Rectal smooth muscle tissue (tissue), 1 donor: ENCODE results near the gene LGALS14.
"Not testable (repeated sequence)": the region's sequence is repeated elsewhere in the genome, so short reads cannot be mapped to it uniquely, and the experiment has no call there.

Experiments
- H3K27ac ChIP-seq: one replicate; pipeline ENCODE4 v1.7.0; 2013; ENCODE audit warnings: low read depth, low read length, inconsistent platforms
- H3K27me3 ChIP-seq: one replicate; pipeline ENCODE4 v1.7.0; 2013; ENCODE audit warnings: low read length; ENCODE audit not compliant: control insufficient read depth, insufficient read depth
- H3K36me3 ChIP-seq: one replicate; pipeline ENCODE4 v1.7.0; 2013; ENCODE audit warnings: low read length; ENCODE audit not compliant: control insufficient read depth, insufficient read depth
- H3K4me1 ChIP-seq: one replicate; pipeline ENCODE4 v1.7.0; 2013; ENCODE audit warnings: low read length; ENCODE audit not compliant: control insufficient read depth, insufficient read depth
- H3K4me3 ChIP-seq: one replicate; pipeline ENCODE4 v1.7.0; 2013; ENCODE audit warnings: low read length
- H3K9ac ChIP-seq: one replicate; pipeline ENCODE4 v1.7.0; 2013; ENCODE audit warnings: low read length

The LGALS14 gene

DNA sequence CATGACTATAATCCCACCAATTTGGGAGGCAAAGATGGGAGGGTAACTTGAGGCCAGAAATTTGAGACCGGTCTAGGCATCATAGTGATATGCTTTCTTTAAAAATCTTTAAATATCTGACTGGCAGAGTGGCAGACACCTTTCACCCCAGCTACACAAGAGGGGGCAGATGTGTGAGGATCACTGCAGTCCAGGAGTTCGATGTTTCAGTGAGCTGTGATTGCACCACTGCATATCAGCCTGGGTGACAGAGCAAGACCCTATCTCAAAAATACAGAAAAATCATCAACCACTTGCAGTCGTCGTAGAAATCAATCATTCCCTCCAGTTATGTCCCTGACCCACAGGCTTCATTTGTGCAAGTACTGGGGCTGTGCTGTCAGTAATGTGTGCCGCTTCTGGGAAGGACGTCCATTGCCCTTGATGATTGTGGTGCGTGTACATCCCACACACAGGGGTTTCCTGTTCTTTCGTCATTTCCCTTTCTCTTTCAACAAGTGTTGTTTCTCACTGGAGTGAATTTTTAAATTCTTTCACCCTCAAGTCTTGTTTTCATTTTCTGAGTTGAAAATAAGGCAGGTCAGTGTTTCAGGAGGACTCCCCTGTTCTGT is 1.4 kb downstream of the LGALS14 start:
- Histone ChIP-seq H3K27ac (no peak overlapping the region), H3K9ac (no peak overlapping the region), H3K36me3 (no peaks in the 10 kb centered on the region), H3K4me1 (no peaks in the 10 kb centered on the region), H3K27me3 (no peaks in the 10 kb centered on the region), H3K4me3 (no peak overlapping the region)

DNA sequence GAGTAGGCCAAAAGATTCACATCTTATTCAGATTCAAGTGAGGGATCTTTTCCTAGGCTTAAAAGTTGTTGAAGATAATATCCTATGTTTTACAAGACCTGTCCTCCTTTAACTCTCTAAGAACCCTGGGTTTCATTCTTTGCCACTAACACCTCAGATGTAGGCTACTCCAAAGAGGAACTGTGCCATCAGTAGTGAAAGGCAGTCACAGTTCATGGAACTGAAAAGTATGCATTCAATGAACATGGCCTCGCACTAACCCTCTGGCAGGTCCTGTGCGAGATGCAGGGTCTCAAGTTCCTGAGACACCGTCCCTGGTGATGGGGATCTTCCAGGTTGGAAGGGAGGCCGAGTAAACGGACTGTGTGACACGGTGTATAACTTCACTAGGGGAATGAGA is 4.3 kb downstream of the LGALS14 start:
- Histone ChIP-seq H3K27me3 (no peaks in the 10 kb centered on the region), H3K4me1 (no peaks in the 10 kb centered on the region), H3K27ac (no peak overlapping the region), H3K9ac (no peak overlapping the region), H3K4me3 (no peak overlapping the region), H3K36me3 (no peaks in the 10 kb centered on the region)

DNA sequence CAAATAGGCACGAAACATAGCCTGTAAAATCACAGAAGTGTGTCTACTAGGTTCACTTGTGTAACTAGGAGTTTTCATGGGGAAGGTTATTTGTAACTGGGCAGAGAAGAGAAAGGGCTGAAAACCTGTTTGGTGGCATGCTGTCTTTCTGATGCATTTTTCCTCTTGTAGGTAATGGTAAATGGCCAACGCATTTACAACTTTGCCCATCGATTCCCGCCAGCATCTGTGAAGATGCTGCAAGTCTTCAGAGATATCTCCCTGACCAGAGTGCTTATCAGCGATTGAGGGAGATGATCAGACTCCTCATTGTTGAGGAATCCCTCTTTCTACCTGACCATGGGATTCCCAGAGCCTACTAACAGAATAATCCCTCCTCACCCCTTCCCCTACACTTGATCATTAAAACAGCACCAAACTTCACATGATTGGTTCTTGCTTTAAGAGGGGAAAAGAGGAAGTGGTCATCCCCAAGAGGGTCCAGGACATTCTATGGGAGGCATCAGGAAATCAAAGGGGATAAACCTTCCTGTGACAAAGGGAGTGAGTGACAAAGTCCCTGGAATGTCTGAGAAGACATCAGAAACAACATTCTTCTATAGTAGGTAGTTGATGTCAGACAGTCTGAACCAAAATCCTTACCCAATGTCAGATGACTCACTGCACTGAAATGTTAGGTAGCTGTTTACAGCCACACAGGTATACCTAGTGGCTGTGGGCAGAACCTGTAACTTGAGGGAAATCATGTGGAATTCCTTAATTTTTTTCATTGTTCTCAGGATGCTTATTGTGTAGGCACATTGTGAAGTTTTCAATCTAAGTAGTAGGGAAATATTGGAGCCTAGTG is 5.0 kb downstream of the LGALS14 start:
- Histone ChIP-seq H3K4me3 (no peak overlapping the region), H3K36me3 (no peaks in the 10 kb centered on the region), H3K27ac (no peak overlapping the region), H3K9ac (no peak overlapping the region), H3K27me3 (no peaks in the 10 kb centered on the region), H3K4me1 (no peaks in the 10 kb centered on the region)

DNA sequence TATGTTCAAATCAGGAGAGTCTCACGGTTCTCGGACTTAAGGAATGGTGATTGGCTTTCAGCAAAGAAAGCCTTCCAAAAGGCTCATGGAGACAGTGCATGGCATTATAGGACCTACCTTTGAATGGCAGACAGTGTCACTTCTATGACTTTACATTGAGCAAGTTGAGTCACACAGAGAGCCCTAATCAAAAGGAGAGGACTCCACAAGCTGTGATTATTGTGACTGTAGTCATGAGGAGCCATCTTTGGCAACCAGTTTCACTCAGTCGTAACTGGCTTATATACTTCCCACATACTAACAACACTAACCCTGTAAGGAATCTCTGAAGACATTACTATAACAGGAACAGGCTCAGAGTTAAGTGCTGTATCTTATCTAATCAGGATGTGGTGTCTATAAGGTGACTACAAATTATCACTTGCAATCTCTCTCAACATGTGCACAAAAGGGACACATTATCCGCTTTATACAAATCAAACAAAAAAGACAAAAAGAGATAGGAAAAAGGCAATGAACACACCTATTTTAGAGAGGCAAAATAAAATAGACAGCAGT is 6.1 kb downstream of the LGALS14 start:
- H3K36me3 ChIP-seq, result no peaks in the 10 kb centered on the region
- H3K4me1 ChIP-seq, result no peaks in the 10 kb centered on the region
- H3K9ac ChIP-seq, result no peak overlapping the region
- no peak overlapping the region for H3K27ac ChIP-seq
- H3K27me3 ChIP-seq, result no peaks in the 10 kb centered on the region
- no peak overlapping the region for H3K4me3 ChIP-seq

DNA sequence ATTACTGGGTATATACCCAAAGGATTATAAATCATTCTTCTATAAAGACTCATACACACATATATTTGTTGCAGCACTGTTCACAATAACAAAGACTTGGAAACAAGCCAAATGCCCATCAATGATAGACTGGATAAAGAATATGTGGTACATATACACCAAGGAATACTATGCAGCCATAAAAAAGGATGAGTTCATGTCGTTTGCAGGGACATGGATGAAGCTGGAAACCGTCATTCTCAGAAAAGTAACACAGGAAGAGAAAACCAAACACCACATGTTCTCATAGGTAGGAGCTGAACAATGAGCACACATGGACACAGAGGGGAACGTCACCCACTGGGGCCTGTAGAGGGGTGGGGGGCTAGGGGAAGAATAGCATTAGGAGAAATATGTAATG is 15.9 kb downstream of the LGALS14 start:
- not testable (repeated sequence) for H3K4me3 ChIP-seq, H3K27me3 ChIP-seq, H3K9ac ChIP-seq, H3K4me1 ChIP-seq, H3K27ac ChIP-seq, H3K36me3 ChIP-seq

DNA sequence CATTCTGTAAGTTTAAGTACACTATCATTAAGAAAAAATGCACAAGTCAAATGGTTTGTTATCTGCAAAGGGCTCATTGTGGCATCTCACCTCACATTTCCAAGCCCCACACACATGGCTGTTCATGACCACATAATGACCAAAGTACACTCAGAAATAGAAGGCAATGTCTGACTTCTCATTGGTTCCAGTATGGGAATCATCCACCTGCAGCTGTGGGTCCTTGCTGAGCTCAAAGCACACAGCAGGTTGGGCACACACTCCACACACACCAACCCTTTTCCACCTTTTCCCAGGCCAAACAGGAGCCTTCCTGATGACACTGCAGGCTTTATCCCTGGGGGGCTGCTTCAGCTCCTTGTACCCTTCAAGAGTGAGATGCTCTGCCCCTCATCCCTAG is 21.7 kb downstream of the LGALS14 start:
- Histone ChIP-seq H3K27me3 (no peaks in the 10 kb centered on the region), H3K4me3 (no peak overlapping the region), H3K36me3 (no peaks in the 10 kb centered on the region), H3K9ac (no peak overlapping the region), H3K4me1 (no peaks in the 10 kb centered on the region), H3K27ac (no peak overlapping the region)

DNA sequence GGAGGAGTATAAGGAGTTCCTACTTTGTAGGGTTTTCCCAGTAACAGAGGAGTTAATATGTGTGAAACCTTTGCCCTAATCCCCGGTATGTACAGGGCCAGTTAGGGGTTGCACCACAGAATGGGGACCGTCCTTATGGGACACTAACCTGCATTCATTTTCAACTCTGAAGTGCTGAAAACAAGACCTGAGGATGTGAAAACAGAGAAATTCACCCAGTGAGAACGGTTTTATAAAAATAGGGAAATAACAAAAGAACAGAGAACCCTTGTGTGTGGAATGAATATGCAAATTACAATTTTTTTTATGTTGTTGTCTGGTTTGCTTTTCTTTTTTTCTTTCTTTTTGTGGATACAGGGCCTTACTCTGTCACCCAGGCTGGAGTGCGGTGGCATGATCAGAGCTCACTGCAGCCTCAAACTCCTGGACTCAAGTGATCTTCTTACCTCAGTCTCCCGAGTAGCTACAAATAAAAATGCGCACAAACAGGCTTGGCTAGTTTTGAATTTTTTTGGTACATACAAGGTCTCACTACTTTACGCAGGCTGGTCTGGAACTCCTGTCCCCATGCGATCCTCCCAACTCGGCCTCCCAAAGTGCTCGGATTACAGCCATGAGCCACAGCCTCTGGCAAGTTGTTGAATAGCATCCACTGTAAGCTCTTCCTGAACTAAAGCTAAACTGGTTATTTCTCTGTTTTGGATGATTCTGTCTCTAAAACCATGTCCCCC is 23.0 kb downstream of the LGALS14 start:
- no peaks in the 10 kb centered on the region for H3K4me1 ChIP-seq
- H3K27me3 ChIP-seq, result no peaks in the 10 kb centered on the region
- no peak overlapping the region for H3K4me3 ChIP-seq
- no peak overlapping the region for H3K27ac ChIP-seq
- H3K36me3 ChIP-seq, result no peaks in the 10 kb centered on the region
- H3K9ac ChIP-seq, result no peak overlapping the region

DNA sequence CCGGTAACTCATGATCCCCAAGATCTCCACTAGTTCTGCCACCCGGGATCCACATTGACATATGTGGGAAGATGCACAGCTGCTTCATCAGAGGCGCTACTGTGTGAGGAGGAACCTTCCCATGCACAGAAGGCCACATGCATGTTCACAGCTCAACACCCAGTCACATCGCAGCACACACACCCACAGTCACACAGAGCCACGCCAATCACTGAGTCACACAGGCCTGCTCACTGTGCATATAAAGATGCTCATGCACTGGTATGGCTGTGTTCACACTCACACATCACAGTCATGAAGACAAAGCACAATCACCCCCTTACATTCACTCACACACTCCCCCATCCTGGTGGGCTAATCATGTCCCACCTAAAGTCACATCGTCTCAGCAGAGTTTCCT is 23.8 kb downstream of the LGALS14 start:
- H3K4me1 ChIP-seq, result no peaks in the 10 kb centered on the region
- H3K27ac ChIP-seq, result no peak overlapping the region
- H3K27me3 ChIP-seq, result no peaks in the 10 kb centered on the region
- no peaks in the 10 kb centered on the region for H3K36me3 ChIP-seq
- no peak overlapping the region for H3K9ac ChIP-seq
- H3K4me3 ChIP-seq, result no peak overlapping the region

DNA sequence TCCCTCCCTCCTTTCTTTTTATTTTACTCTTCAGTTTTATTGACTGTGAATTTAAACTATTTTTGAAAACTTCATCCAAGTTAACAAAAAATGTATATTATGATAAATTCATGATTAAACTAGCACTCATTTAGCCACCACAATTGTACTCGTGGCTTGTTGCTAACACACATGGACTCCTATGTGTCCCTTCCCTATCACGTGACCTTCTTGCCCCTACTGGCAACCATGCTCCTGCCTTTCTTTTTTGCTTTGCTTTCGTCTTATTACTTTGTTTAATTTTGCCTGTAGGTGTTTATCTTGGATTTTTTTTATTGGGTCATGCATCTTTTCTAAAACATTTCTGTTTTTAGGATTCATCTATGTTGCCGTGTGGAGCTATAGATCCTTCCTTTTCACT is 25.3 kb downstream of the LGALS14 start:
- Histone ChIP-seq H3K4me1 (no peaks in the 10 kb centered on the region), H3K27me3 (no peaks in the 10 kb centered on the region), H3K9ac (no peak overlapping the region), H3K36me3 (no peaks in the 10 kb centered on the region), H3K27ac (no peak overlapping the region), H3K4me3 (no peak overlapping the region)

DNA sequence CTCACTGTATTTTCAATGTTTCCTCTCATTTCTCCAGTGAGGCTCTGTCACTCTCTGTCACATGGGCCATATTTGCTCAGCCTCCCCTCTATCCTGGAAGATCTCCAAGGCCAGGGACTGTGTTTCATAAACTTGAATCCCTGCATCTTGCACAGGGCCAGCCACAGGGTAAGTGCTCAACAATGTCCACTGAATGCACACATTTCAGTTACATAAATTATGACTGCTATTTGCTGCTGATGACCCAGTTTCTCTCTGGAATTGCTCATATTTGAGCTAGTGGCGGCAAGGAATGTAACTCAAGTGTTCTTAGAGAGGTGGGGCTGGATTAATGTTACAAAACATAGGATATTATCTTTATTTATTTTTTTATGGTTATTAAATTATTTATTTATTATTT is 27.4 kb downstream of the LGALS14 start:
- H3K27me3 ChIP-seq, result no peaks in the 10 kb centered on the region
- no peak overlapping the region for H3K27ac ChIP-seq
- no peak overlapping the region for H3K9ac ChIP-seq
- H3K4me1 ChIP-seq, result no peaks in the 10 kb centered on the region
- H3K36me3 ChIP-seq, result no peaks in the 10 kb centered on the region
- no peak overlapping the region for H3K4me3 ChIP-seq

DNA sequence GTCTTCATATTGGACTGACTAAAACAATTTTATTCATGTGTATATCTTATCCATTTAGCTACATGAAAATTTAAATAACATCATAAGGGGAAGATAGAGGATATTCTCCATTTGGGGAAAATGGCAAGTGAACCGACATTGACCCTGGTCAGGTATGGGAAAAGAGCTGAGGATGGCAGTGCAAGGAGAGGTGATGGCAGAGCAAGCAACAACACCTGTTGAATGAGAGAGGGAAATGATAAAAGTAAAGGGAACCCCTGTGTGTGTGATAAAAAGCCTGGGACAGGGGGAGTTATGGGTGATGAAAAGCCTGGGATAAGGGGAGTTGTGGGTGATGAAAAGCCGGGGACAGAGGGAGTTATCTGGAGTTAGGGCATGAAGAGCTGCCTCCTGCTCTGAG is 29.6 kb downstream of the LGALS14 start:
- no peak overlapping the region for H3K27ac ChIP-seq
- H3K36me3 ChIP-seq, result no peaks in the 10 kb centered on the region
- no peak overlapping the region for H3K9ac ChIP-seq
- no peak overlapping the region for H3K4me3 ChIP-seq
- H3K27me3 ChIP-seq, result no peaks in the 10 kb centered on the region
- no peaks in the 10 kb centered on the region for H3K4me1 ChIP-seq

DNA sequence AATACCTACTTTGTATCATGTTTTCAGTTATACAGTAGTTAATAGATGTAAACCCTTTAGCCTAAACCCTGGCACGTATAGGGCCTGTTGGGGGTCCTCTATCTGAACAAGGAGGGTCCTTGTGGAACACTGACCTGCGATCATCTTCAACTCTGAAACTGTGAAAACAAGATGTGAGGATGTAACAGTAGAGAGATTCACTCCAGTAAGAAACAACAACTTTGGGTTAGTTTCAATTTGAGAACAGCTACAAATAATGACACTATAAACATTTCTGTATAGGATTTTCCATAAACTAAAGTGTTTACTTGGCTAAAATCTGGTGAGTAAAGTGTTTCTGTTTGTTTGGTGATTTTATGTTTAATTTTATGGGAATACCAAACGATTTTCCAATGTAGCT is 31.4 kb downstream of the LGALS14 start:
- no peak overlapping the region for H3K4me3 ChIP-seq
- no peak overlapping the region for H3K9ac ChIP-seq
- H3K36me3 ChIP-seq, result no peaks in the 10 kb centered on the region

More for the DNA sequence above, 31.4 kb downstream of the LGALS14 start:
- Histone ChIP-seq H3K27me3 (no peaks in the 10 kb centered on the region), H3K27ac (no peak overlapping the region), H3K4me1 (no peaks in the 10 kb centered on the region)
